WI38 (cell line): ENCODE results near the gene FUBP3.

Source experiments
- H3K4me3 ChIP-seq: 2 replicates; pipeline ENCODE4 v1.5.1; 2011; ENCODE audit warnings: low read depth, mild to moderate bottlenecking, control low read depth, low read length
- CTCF ChIP-seq: IDR thresholded peaks from 2 replicates; pipeline ENCODE4 v1.5.1; 2012; ENCODE audit warnings: low read depth, mild to moderate bottlenecking, control low read depth, low read length

The FUBP3 gene

GRCh38 chr9:130663258-130663976, 84.0 kb downstream of the FUBP3 start:
- TF ChIP-seq CTCF: no peak
- no peak overlapping the region for H3K4me3 ChIP-seq

DNA sequence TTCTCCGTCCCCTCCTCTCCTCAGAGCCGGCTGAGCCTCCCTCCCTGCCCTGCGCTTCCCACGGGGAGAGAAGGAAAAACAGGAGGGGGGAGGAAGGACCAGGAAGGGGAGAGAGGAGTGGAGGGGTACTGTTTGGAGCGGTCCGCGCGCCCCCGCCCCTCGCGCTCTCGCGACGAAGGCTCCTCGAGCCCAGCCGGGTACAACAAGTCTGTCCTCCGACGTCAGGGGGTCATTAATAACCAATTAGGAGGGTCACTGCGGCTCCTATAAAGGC, 84.5 kb downstream of the FUBP3 start:
- no peak overlapping the region for H3K4me3 ChIP-seq
- TF ChIP-seq CTCF: no peak

GRCh38 chr9:130664251-130665028, 85.1 kb downstream of the FUBP3 start, which contains the start of gene PRDM12:
PRDM12 (plus strand) TSS chr9:130664594; CDS start chr9:130664654, 60 bp downstream.
- no peak for TF ChIP-seq CTCF
- H3K4me3 ChIP-seq: no peak within 1 kb of the TSS

DNA sequence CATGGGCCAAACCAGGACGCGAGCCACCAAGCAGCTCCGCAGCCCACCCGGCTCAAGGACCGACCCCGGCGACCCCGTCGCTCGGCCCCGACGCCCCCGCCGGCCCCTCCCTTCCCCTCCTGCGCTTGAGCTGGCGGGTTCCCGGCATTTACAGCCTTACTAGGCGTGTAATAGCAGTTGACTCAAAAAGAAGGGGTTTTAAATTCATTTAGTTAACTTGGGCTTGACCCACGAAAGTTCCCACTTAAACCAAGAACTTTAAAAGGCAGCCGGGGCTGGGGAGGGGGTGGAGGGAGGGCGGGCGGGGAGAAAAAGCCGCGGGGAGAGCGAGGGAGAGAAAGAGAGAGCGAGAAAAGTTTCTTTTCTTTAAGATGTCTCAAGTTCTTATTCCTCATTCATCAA, 85.7 kb downstream of the FUBP3 start:
- no peak overlapping the region for H3K4me3 ChIP-seq
- no peak for TF ChIP-seq CTCF

DNA sequence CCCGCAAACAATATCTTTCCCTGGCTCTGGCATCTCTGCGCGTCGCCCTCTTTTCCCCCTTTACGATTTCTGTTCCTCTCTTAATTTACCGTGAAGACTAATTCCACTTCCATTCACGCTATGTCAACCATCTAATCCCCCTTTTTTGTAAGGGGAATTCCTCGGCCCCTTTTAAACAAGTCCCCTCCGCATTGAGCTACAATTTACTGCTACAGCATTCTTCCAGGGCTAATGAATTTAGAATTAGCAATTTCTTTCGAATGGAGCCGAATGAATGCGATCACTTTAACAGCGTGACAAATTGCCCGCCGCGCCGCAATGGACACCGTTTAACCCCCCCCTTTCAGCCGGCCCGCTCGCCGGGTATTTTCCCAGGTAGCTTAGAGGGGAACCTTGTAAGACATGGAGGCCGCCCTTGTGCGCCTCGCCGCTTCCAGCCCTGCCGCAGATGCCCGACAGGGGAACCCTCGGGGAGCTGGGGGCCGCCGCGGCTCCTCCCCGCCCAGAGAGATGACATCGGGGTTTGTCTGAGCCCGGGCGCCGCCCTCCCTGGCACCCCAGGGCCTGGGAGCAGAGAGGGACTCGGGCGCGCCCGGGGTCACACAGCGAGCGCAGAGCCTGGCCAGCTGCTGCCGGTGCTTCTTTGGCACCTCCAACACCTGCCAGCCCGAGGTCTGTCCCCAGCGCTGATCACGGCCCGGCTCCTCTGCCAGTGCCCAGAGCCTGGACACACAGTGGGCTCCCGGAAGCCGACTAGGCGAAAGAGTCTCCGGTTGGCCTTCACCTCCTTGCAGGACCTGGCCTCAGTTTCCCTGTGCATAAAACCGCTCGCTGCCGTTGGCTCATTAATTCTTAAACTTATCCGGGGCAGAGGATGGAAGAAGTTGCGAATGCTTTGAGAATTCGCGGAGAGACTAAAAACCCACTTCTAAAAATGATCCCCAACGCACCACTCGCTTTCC, 86.3 kb downstream of the FUBP3 start:
- TF ChIP-seq CTCF: no peak
- no peak overlapping the region for H3K4me3 ChIP-seq

- no peak for TF ChIP-seq CTCF
Observed at GRCh38 chr9:130666393-130667119, 87.2 kb downstream of the FUBP3 start.

More at GRCh38 chr9:130666393-130667119, 87.2 kb downstream of the FUBP3 start:
- no peak overlapping the region for H3K4me3 ChIP-seq
